HepG2 (cell line): ENCODE measurements around the gene PTH. TPM values are rescaled to one million over a fixed set of nuclear protein-coding genes. Genes with fewer than 3 reads are reported as not detected.

Source experiments
- ATAC-seq: fragments of 200-7000 bp; cut with Tn5 transposase; 3 replicates; pipeline ENCODE4 v1.9.1; 2020; ENCODE audit warnings: mild to moderate bottlenecking, moderate library complexity
- BruUV-seq: library from RNA; stranded (reverse); fragments of 400-500 nt; replicated peaks from 2 replicates; lab custom pipeline; 2021; lab: Mats Ljungman, UMichigan
- CTCF ChIA-PET: fragments of 300-600 bp; formaldehyde crosslinking; extraction: SDS; loops from one replicate; lab custom pipeline; 2021; ENCODE audit warnings: low total read pairs, inconsistent platforms, low intra/inter-chr PET ratio; lab: Yijun Ruan, JAX
- POLR2A ChIA-PET: fragments of 350-600 bp; sonication (Branson Sonifier 250); formaldehyde crosslinking; loops from one replicate; lab custom pipeline; 2020; ENCODE audit warnings: antibody characterized with exemption, inconsistent platforms; lab: Yijun Ruan, JAX
- DNase-seq: peaks from one replicate; pipeline ENCODE4 v3.0.0-alpha.2; 2015; ENCODE audit warnings: low spot score
- FAIRE-seq: peaks from 3 replicates; lab custom pipeline; 2011; peaks lifted over from hg19 to GRCh38; lab: Jason Lieb, UNC
- H2AFZ ChIP-seq: one replicate; pipeline ENCODE4 v1.6.1; 2011; ENCODE audit warnings: low read length, inconsistent platforms
- H3K27ac ChIP-seq: fragments of 300-600 bp; 3 replicates; pipeline ENCODE4 v1.8.0; 2011; ENCODE audit warnings: mixed run types, mild to moderate bottlenecking, mixed read lengths, low read length, inconsistent platforms; ENCODE audit not compliant: insufficient read depth; ENCODE audit errors: extremely low read length
- H3K27me3 ChIP-seq, 2 experiments: fragments of 200-600 bp in 1 of 2; 2 replicates in 1 of 2; 3 replicates in 1 of 2; pipeline versions ENCODE4 v1.6.0 to v1.8.0; 2011; ENCODE audit warnings: low read length in 2 of 2, mild to moderate bottlenecking in 2 of 2, moderate library complexity in 2 of 2, inconsistent platforms in 1 of 2; ENCODE audit not compliant: insufficient read depth in 2 of 2, control insufficient read depth in 1 of 2
- H3K36me3 ChIP-seq, 2 experiments: fragments of 200-600 bp in 1 of 2; replicated peaks in 1 of 2; 2 replicates in 1 of 2; 3 replicates in 1 of 2; pipeline versions ENCODE4 v1.5.1 to v1.8.0; 2011; ENCODE audit warnings: low read length in 2 of 2, inconsistent platforms in 1 of 2; ENCODE audit not compliant: insufficient read depth in 2 of 2, control insufficient read depth in 1 of 2
- H3K4me1 ChIP-seq: 2 replicates; pipeline ENCODE4 v1.5.1; 2012; ENCODE audit warnings: low read length, inconsistent platforms; ENCODE audit not compliant: insufficient read depth
- H3K4me2 ChIP-seq: 2 replicates; pipeline ENCODE4 v1.6.0; 2011; ENCODE audit warnings: low read depth, low read length, inconsistent platforms
- H3K4me3 ChIP-seq, 3 experiments: fragments of 200-600 bp in 1 of 3; sonication (generic), shearing (Covaris generic) in 1 of 3; replicated peaks in 1 of 3; 2 replicates each; pipeline ENCODE4 v1.5.1; 2011 to 2016; ENCODE audit warnings: low read length in 3 of 3, inconsistent platforms in 2 of 3, low read depth in 2 of 3, mild to moderate bottlenecking in 2 of 3, control low read depth in 1 of 3, mixed read lengths in 1 of 3; ENCODE audit not compliant: insufficient read depth in 1 of 3
- H3K79me2 ChIP-seq: one replicate; pipeline ENCODE4 v1.6.1; 2011; ENCODE audit warnings: low read length, inconsistent platforms; ENCODE audit not compliant: insufficient read depth
- H3K9ac ChIP-seq: 2 replicates; pipeline ENCODE4 v1.6.0; 2011; ENCODE audit warnings: mild to moderate bottlenecking, low read depth, low read length, inconsistent platforms; ENCODE audit not compliant: insufficient read depth
- H3K9me3 ChIP-seq: 2 replicates; pipeline ENCODE4 v1.5.1; 2012; ENCODE audit warnings: mild to moderate bottlenecking, low read length
- H4K20me1 ChIP-seq: 2 replicates; pipeline ENCODE4 v1.6.0; 2011; ENCODE audit warnings: inconsistent platforms, mild to moderate bottlenecking, low read length, moderate library complexity; ENCODE audit not compliant: insufficient read depth
- CHCHD3 ChIP-seq: sonication (generic); formaldehyde crosslinking; IDR thresholded peaks from 2 replicates; pipeline ENCODE4 v1.8.0; 2022; ENCODE audit warnings: mild to moderate bottlenecking, missing genetic modification reagents, moderate library complexity
- GFI1 ChIP-seq: sonication (generic); formaldehyde crosslinking; IDR thresholded peaks from 2 replicates; pipeline ENCODE4 v1.5.0; 2020; ENCODE audit warnings: missing genetic modification reagents, mild to moderate bottlenecking, borderline replicate concordance
- GPN1 ChIP-seq: sonication (generic); formaldehyde crosslinking; IDR thresholded peaks from 2 replicates; pipeline ENCODE4 v1.5.1; 2020; ENCODE audit warnings: missing genetic modification reagents, borderline replicate concordance
- HCFC1 ChIP-seq: fragments of 150-350 bp; IDR thresholded peaks from 2 replicates; pipeline ENCODE4 v1.6.1; 2014; ENCODE audit warnings: low read depth, low read length
- KAT7 ChIP-seq: IDR thresholded peaks from 2 replicates; pipeline ENCODE4 v1.6.1; 2018; ENCODE audit warnings: borderline replicate concordance, missing compliant biosample characterization
- KDM1A ChIP-seq: IDR thresholded peaks from 2 replicates; pipeline ENCODE4 v1.6.1; 2016; ENCODE audit warnings: missing compliant biosample characterization
- MAFF ChIP-seq: IDR thresholded peaks from 2 replicates; pipeline ENCODE4 v1.6.1; 2011; ENCODE audit warnings: low read depth, low read length, improper control_type of control experiment
- MAFG ChIP-seq: sonication (generic); formaldehyde crosslinking; IDR thresholded peaks from 2 replicates; pipeline ENCODE4 v1.5.1; 2020; ENCODE audit warnings: mild to moderate bottlenecking, missing genetic modification reagents
- MAFK ChIP-seq, 2 experiments: IDR thresholded peaks in 1 of 2; conservative IDR thresholded peaks in 1 of 2; 2 replicates each; pipeline ENCODE4 v1.6.1; 2011; ENCODE audit warnings: improper control_type of control experiment in 2 of 2, low read length in 2 of 2
- SKI ChIP-seq: fragments of 450-650 bp; IDR thresholded peaks from one replicate; pipeline ENCODE4 v1.6.1; 2018; ENCODE audit warnings: mild to moderate bottlenecking; ENCODE audit not compliant: partially characterized antibody
- SP4 ChIP-seq: sonication (generic); formaldehyde crosslinking; IDR thresholded peaks from 2 replicates; pipeline ENCODE4 v1.8.1; 2023; ENCODE audit warnings: mild to moderate bottlenecking, missing genetic modification reagents
- ZNF225 ChIP-seq: sonication (generic); formaldehyde crosslinking; IDR thresholded peaks from 2 replicates; pipeline ENCODE4 v1.4.0; 2020; ENCODE audit warnings: mild to moderate bottlenecking, missing genetic modification reagents
- ZNF331 ChIP-seq: sonication (generic); formaldehyde crosslinking; IDR thresholded peaks from 2 replicates; pipeline ENCODE4 v1.4.0; 2020; ENCODE audit warnings: missing genetic modification reagents
- ZNF333 ChIP-seq: sonication (generic); formaldehyde crosslinking; IDR thresholded peaks from 2 replicates; pipeline ENCODE4 v1.4.0; 2020; ENCODE audit warnings: mild to moderate bottlenecking, missing genetic modification reagents, borderline replicate concordance
- ZNF484 ChIP-seq: sonication (generic); formaldehyde crosslinking; IDR thresholded peaks from 2 replicates; pipeline ENCODE4 v1.5.1; 2020; ENCODE audit warnings: mild to moderate bottlenecking, low read depth, missing genetic modification reagents, borderline replicate concordance
- ZNF550 ChIP-seq: sonication (generic); formaldehyde crosslinking; IDR thresholded peaks from 2 replicates; pipeline ENCODE4 v1.4.0; 2020; ENCODE audit warnings: mild to moderate bottlenecking, missing genetic modification reagents, borderline replicate concordance
- ZNF557 ChIP-seq: sonication (generic); formaldehyde crosslinking; IDR thresholded peaks from 2 replicates; pipeline ENCODE4 v1.4.0; 2020; ENCODE audit warnings: missing genetic modification reagents
- ZNF775 ChIP-seq: sonication (generic); formaldehyde crosslinking; IDR thresholded peaks from 2 replicates; pipeline ENCODE4 v1.4.0; 2020; ENCODE audit warnings: missing genetic modification reagents, mild to moderate bottlenecking, moderate library complexity, borderline replicate concordance
- ZSCAN31 ChIP-seq: sonication (generic); formaldehyde crosslinking; IDR thresholded peaks from 2 replicates; pipeline ENCODE4 v1.5.0; 2020; ENCODE audit warnings: low read depth, mild to moderate bottlenecking, missing genetic modification reagents
- WGBS: methylation state at CpG from one replicate; pipeline ENCODE4 v1.1.6; 2017; ENCODE audit warnings: low lambda C conversion rate; 5-methylcytosine and 5-hydroxymethylcytosine counted together
- in situ Hi-C: cut with HindIII; loops from 2 replicates; pipeline ENCODE4 v1.10.0; 2017; ENCODE audit warnings: low pct_unique_long_range_greater_than_20kb; ENCODE audit not compliant: extremely low pct_ligation_motif_present
- intact Hi-C: fragments of 100-400 bp; cut with micrococcal nuclease; formaldehyde crosslinking; loops from one replicate; pipeline ENCODE4 v1.10.0; 2022; ENCODE audit not compliant: unreplicated experiment
- polyA plus RNA-seq, 8 experiments: library from polyadenylated mRNA; depleted of rRNA in 3 of 8; stranded (reverse) in 7 of 8; unstranded in 1 of 8; fragments of >200 nt; fragmentation: Illumina TruSeq in 4 of 8; extraction: Trizol in 4 of 8; gene quantifications; 2 replicates each; pipeline versions ENCODE4 v1.2.1 to v1.2.3, GENCODE V29; 2011 to 2016; ENCODE audit warnings: low read depth in 4 of 8, missing spikeins in 1 of 8, mixed read lengths in 1 of 8; ENCODE audit not compliant: insufficient read depth in 1 of 8
- total RNA-seq, 5 experiments: library from RNA; depleted of rRNA; stranded (reverse); fragments of >200 nt; fragmentation: Illumina TruSeq; extraction: Trizol; gene quantifications; 2 replicates each; pipeline ENCODE4 v1.2.3, GENCODE V29; 2016; ENCODE audit warnings: low read depth in 1 of 5
- TF ChIP-seq, protein P1 (sequence below): sonication (generic); formaldehyde crosslinking; conservative IDR thresholded peaks from 2 replicates; pipeline ENCODE4 v1.8.1; 2023; ENCODE audit warnings: missing genetic modification reagents

The PTH gene
- total and polyA plus RNA-seq, 2 of the 13 experiments (the other 11 are each of a cell fraction or from before 2014, with no cell fraction given): not detected

DNA sequence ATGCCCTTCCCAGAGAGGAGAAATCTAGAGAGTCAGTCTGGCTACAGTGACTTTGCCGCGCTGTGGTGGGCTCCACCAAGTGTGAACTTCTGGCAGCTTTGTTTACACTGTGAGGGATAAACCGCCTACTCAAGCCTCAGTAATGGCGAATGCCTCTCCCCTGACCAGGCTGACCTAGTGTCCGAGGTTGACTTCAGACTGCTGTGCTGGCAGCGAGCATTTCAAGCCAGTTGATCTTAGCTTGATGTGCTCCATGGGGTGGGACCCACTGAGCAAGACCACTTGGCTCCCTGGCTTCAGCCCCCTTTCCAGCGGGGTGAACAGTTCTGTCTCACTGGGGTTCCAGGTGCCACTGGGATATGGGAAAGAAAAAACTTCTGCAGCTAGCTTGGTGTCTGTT is 38.6 kb upstream of the PTH start (continued):
- TF ChIP-seq SKI (no peak), ZNF331 (no peak), ZNF557 (no peak), ZNF550 (no peak)
- TF ChIP-seq, all 625 proteins: peak for 0

DNA sequence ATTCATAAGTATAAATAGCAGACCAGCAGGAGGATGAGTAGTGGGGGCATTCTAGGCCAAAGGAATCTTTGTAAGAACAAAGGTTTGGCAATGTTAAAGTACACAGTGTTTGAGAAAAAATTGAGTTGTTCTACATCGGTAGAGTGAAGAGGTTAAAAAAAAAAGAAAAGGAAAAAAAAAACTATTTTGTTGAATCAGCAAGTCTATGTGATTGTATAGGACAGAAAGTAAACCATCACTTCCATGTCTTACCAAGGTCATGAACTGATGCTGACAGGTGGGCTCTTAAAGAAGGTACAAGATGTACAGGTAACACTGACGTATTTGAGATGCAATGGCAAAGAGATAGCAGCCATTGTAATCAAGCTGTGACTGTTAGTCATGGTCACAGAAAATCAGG is 29.5 kb upstream of the PTH start:
- Histone ChIP-seq H3K79me2 (no peaks in the 10 kb centered on the region), H4K20me1 (no peaks in the 10 kb centered on the region), H3K4me1 (no peaks in the 10 kb centered on the region), H3K36me3 (no peaks in the 10 kb centered on the region), H3K9ac (no peak overlapping the region), H3K27me3 (no peaks in the 10 kb centered on the region), H3K9me3 (no peaks in the 10 kb centered on the region), H3K27ac (no peak overlapping the region), H2AFZ (no peak overlapping the region), H3K4me3 (no peak overlapping the region), H3K4me2 (no peak overlapping the region)
- in situ Hi-C loops (no loop called here), intact Hi-C loops (no loop called here)
- FAIRE-seq: no peak
- no TSS peak for BruUV-seq
- CTCF ChIA-PET: no interaction called here
- ATAC-seq: no peak
- TF ChIP-seq GPN1 (CRISPR knock-in tag): no peak
- peak; percentile 29 to 60 for TF ChIP-seq MAFK (conservative IDR thresholded peaks at IDR 0.05 in 1 of 2, IDR thresholded peaks at IDR 0.05 in 1 of 2; ENCODE audit: low read length in 2 of 2)
- 0 out of 2 replicates have a peak, but pooled peaks have one; percentile 16 for TF ChIP-seq MAFF
- POLR2A ChIA-PET: no interaction called here
- 0% methylated on average over 2 of the region's 2 CpGs for WGBS
- DNase-seq: no peak

DNA sequence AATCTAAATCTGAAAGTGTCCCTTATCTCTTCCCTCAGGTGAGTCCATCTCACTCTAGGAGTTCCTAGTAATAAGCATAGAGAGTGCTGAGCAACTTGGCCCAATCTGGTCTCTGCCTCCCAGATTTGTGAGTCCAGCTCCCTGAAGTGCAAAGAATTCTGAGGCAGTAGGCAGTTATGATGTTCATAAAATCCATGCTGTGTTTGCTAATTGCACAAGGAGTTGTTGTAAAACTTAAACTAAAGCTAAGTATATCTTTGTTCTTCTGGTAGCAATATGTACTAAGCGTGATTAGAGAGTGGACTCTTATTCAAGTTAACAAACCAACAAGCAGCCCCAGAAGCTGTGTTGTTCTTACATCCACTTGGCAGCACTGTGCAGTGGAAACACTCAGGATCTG is 7.6 kb upstream of the PTH start:
- Histone ChIP-seq H3K4me3 (no peak overlapping the region), H4K20me1 (no peaks in the 10 kb centered on the region), H3K79me2 (no peaks in the 10 kb centered on the region), H2AFZ (no peak overlapping the region), H3K9me3 (no peaks in the 10 kb centered on the region), H3K27me3 (no peaks in the 10 kb centered on the region), H3K27ac (no peak overlapping the region), H3K4me1 (no peaks in the 10 kb centered on the region), H3K9ac (no peak overlapping the region), H3K36me3 (no peaks in the 10 kb centered on the region), H3K4me2 (no peak overlapping the region)
- ChIA-PET POLR2A (no interaction called here), CTCF (no interaction called here)
- in situ Hi-C loops: no loop called here
- DNase-seq (no peak), FAIRE-seq (no peak), ATAC-seq (no peak)
- BruUV-seq: no TSS peak
- WGBS: 0% methylated on average over 1 of the region's 1 CpG
- intact Hi-C loops: no loop called here
- TF ChIP-seq KAT7 (CRISPR knock-in tag): no peak
- TF ChIP-seq HCFC1: no peak
- TF ChIP-seq, protein P1, sequence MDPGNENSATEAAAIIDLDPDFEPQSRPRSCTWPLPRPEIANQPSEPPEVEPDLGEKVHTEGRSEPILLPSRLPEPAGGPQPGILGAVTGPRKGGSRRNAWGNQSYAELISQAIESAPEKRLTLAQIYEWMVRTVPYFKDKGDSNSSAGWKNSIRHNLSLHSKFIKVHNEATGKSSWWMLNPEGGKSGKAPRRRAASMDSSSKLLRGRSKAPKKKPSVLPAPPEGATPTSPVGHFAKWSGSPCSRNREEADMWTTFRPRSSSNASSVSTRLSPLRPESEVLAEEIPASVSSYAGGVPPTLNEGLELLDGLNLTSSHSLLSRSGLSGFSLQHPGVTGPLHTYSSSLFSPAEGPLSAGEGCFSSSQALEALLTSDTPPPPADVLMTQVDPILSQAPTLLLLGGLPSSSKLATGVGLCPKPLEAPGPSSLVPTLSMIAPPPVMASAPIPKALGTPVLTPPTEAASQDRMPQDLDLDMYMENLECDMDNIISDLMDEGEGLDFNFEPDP (CRISPR knock-in tag): no peak
- no peak for TF ChIP-seq MAFG (CRISPR knock-in tag)
- TF ChIP-seq ZNF333 (CRISPR knock-in tag): no peak
- TF ChIP-seq CHCHD3 (CRISPR knock-in tag): no peak
- TF ChIP-seq GFI1 (CRISPR knock-in tag): no peak
- TF ChIP-seq ZNF484: no peak
- no peak for TF ChIP-seq SP4 (CRISPR knock-in tag)
- TF ChIP-seq ZSCAN31: no peak
- no peak for TF ChIP-seq ZNF225
- TF ChIP-seq ZNF775 (CRISPR knock-in tag): no peak
- TF ChIP-seq KDM1A (CRISPR knock-in tag): no peak
